Ectodermal cell (in vitro differentiated cells): Measurements from ENCODE around the gene SMOC2.

Experiments used
- H3K27ac ChIP-seq: 2 replicates; pipeline ENCODE4 v1.7.0; 2013; ENCODE audit warnings: mild to moderate bottlenecking, low read depth, low read length; ENCODE audit not compliant: insufficient read depth, poor library complexity, severe bottlenecking
- H3K27me3 ChIP-seq: 2 replicates; pipeline ENCODE4 v1.7.0; 2013; ENCODE audit warnings: mild to moderate bottlenecking, low read length; ENCODE audit not compliant: insufficient read depth, control insufficient read depth, poor library complexity, severe bottlenecking
- H3K36me3 ChIP-seq: one replicate; pipeline ENCODE4 v1.7.0; 2013; ENCODE audit warnings: low read length; ENCODE audit not compliant: control insufficient read depth, insufficient read depth
- H3K4me1 ChIP-seq: one replicate; pipeline ENCODE4 v1.7.0; 2013; ENCODE audit warnings: low read length; ENCODE audit not compliant: control insufficient read depth, insufficient read depth
- H3K4me3 ChIP-seq: 2 replicates; pipeline ENCODE4 v1.7.0; 2013; ENCODE audit warnings: low read depth, low read length, control low read depth; ENCODE audit not compliant: insufficient read depth
- H3K9me3 ChIP-seq: 2 replicates; pipeline ENCODE4 v1.7.0; 2013; ENCODE audit warnings: mild to moderate bottlenecking, low read length, moderate library complexity; ENCODE audit not compliant: control insufficient read depth
- WGBS, 2 experiments: methylation state at CpG; one replicate each; pipeline ENCODE4 v1.1.7; 2013; ENCODE audit warnings: missing lambda C conversion rate in 2 of 2; 5-methylcytosine and 5-hydroxymethylcytosine counted together

SMOC2 gene

GRCh38 chr6:168457653-168457934 is 16.6 kb downstream of the SMOC2 start:
- H3K9me3 ChIP-seq: no peaks in the 10 kb centered on the region
- peaks cover 7% of the 10 kb centered on the region for H3K4me1 ChIP-seq
- H3K36me3 ChIP-seq: no peaks in the 10 kb centered on the region
- H3K27ac ChIP-seq: no peak overlapping the region
- no peak overlapping the region for H3K4me3 ChIP-seq
- no peaks in the 10 kb centered on the region for H3K27me3 ChIP-seq
- 75 to 80% methylated on average over 7 of the region's 7 CpGs for WGBS, 2 experiments

GRCh38 chr6:168458101-168458500 is 17.1 kb downstream of the SMOC2 start:
- WGBS, 2 experiments: 93 to 97% methylated on average over 12 of the region's 12 CpGs
- Histone ChIP-seq H3K27me3 (no peaks in the 10 kb centered on the region), H3K36me3 (no peaks in the 10 kb centered on the region), H3K9me3 (no peaks in the 10 kb centered on the region), H3K4me1 (peaks cover 2% of the 10 kb centered on the region), H3K4me3 (no peak overlapping the region), H3K27ac (no peak overlapping the region)

GRCh38 chr6:168459572-168459971 is 18.6 kb downstream of the SMOC2 start:
- H3K4me3 ChIP-seq: no peak overlapping the region
- no peaks in the 10 kb centered on the region for H3K4me1 ChIP-seq
- WGBS, 2 experiments: 95 to 96% methylated on average over 9 of the region's 9 CpGs
- no peaks in the 10 kb centered on the region for H3K27me3 ChIP-seq
- H3K27ac ChIP-seq: no peak overlapping the region
- no peaks in the 10 kb centered on the region for H3K9me3 ChIP-seq
- no peaks in the 10 kb centered on the region for H3K36me3 ChIP-seq

- WGBS, 2 experiments: 90 to 92% methylated on average over 8 of the region's 8 CpGs
- H3K4me1 ChIP-seq: no peaks in the 10 kb centered on the region
- H3K27ac ChIP-seq: no peak overlapping the region
- no peaks in the 10 kb centered on the region for H3K27me3 ChIP-seq
- no peaks in the 10 kb centered on the region for H3K36me3 ChIP-seq
- H3K9me3 ChIP-seq: no peaks in the 10 kb centered on the region
- H3K4me3 ChIP-seq: no peak overlapping the region
Measured at GRCh38 chr6:168462289-168462853, 21.4 kb downstream of the SMOC2 start.

GRCh38 chr6:168464546-168464945 is 23.6 kb downstream of the SMOC2 start:
- no peaks in the 10 kb centered on the region for H3K9me3 ChIP-seq
- H3K36me3 ChIP-seq: no peaks in the 10 kb centered on the region
- no peak overlapping the region for H3K27ac ChIP-seq
- WGBS, 2 experiments: 96% methylated on average over 4 of the region's 4 CpGs
- H3K27me3 ChIP-seq: no peaks in the 10 kb centered on the region
- H3K4me3 ChIP-seq: no peak overlapping the region
- H3K4me1 ChIP-seq: no peaks in the 10 kb centered on the region

- Histone ChIP-seq H3K27me3 (no peaks in the 10 kb centered on the region), H3K27ac (no peak overlapping the region), H3K4me3 (no peak overlapping the region), H3K9me3 (no peaks in the 10 kb centered on the region), H3K4me1 (no peaks in the 10 kb centered on the region), H3K36me3 (no peaks in the 10 kb centered on the region)
- WGBS, 2 experiments: 79% methylated on average over 5 of the region's 5 CpGs
Measured at GRCh38 chr6:168468045-168468444, 27.1 kb downstream of the SMOC2 start.

- Histone ChIP-seq H3K4me3 (no peak overlapping the region), H3K9me3 (no peaks in the 10 kb centered on the region), H3K4me1 (no peaks in the 10 kb centered on the region), H3K27ac (no peak overlapping the region), H3K27me3 (no peaks in the 10 kb centered on the region), H3K36me3 (no peaks in the 10 kb centered on the region)
- 94 to 95% methylated on average over 13 to 14 of the region's 14 CpGs for WGBS, 2 experiments
Measured at GRCh38 chr6:168469521-168469920, 28.5 kb downstream of the SMOC2 start.

- WGBS, 2 experiments: 80 to 84% methylated on average over 4 to 5 of the region's 5 CpGs
- Histone ChIP-seq H3K27ac (no peak overlapping the region), H3K9me3 (no peaks in the 10 kb centered on the region), H3K27me3 (no peaks in the 10 kb centered on the region), H3K36me3 (no peaks in the 10 kb centered on the region), H3K4me1 (no peaks in the 10 kb centered on the region), H3K4me3 (no peak overlapping the region)
Measured at GRCh38 chr6:168469926-168470325, 28.9 kb downstream of the SMOC2 start.

GRCh38 chr6:168472363-168472762 is 31.4 kb downstream of the SMOC2 start:
- WGBS, 2 experiments: 90 to 100% methylated on average over 1 of the region's 1 CpG
- Histone ChIP-seq H3K4me3 (no peak overlapping the region), H3K27me3 (no peaks in the 10 kb centered on the region), H3K36me3 (no peaks in the 10 kb centered on the region), H3K4me1 (no peaks in the 10 kb centered on the region), H3K9me3 (no peaks in the 10 kb centered on the region), H3K27ac (no peak overlapping the region)

- Histone ChIP-seq H3K9me3 (no peaks in the 10 kb centered on the region), H3K4me3 (no peak overlapping the region), H3K4me1 (no peaks in the 10 kb centered on the region), H3K36me3 (no peaks in the 10 kb centered on the region), H3K27me3 (no peaks in the 10 kb centered on the region), H3K27ac (no peak overlapping the region)
- WGBS, 2 experiments: 94 to 95% methylated on average over 7 of the region's 7 CpGs
Measured at GRCh38 chr6:168473197-168473596, 32.2 kb downstream of the SMOC2 start.
